Motor neuron (in vitro differentiated cells): ENCODE measurements around the gene ZFR2. TPM values are rescaled to one million over a fixed set of nuclear protein-coding genes. Genes with fewer than 3 reads are reported as not detected.
A peak's percentile ranks its signal among the peaks of the same experiment; 100 is the strongest.
"Not testable (repeated sequence)": the region's sequence is repeated elsewhere in the genome, so short reads cannot be mapped to it uniquely, and the experiment has no call there.

Source experiments
- ATAC-seq, 8 experiments: fragments of 200-7000 bp; cut with Tn5 transposase; replicated peaks in 6 of 8; 2 replicates each; pipeline ENCODE4 v1.8.0; 2021; ENCODE audit warnings: mild to moderate bottlenecking in 8 of 8, moderate library complexity in 8 of 8
- H3K27ac ChIP-seq, 2 donors: fragments of 250-450 bp; sonication (Bioruptor Pico); 2 replicates each; pipeline ENCODE4 v1.9.0; 2021; ENCODE audit warnings: antibody characterized with exemption in 2 of 2, mild to moderate bottlenecking in 2 of 2, moderate library complexity in 1 of 2
- H3K4me1 ChIP-seq, 2 donors: fragments of 250-450 bp; sonication (Bioruptor Pico); replicated peaks in 1 of 2; 2 replicates each; pipeline ENCODE4 v1.6.1; 2021; ENCODE audit warnings: antibody characterized with exemption in 2 of 2, mild to moderate bottlenecking in 2 of 2, moderate library complexity in 1 of 2
- H3K4me3 ChIP-seq, 5 donors: fragments of 250-450 bp; sonication (Bioruptor Pico); 2 replicates each; pipeline ENCODE4 v1.9.0; 2021; ENCODE audit warnings: antibody characterized with exemption in 5 of 5, mild to moderate bottlenecking in 5 of 5, moderate library complexity in 4 of 5
- WGBS, 10 experiments: fragments of 450-650 bp; shearing (Covaris generic); methylation state at CpG; one replicate each; pipeline ENCODE4 v1.0.0; 2022; 5-methylcytosine and 5-hydroxymethylcytosine counted together
- in situ Hi-C, 9 experiments: fragments of 400-800 bp; cut with MboI; loops; one replicate each; pipeline ENCODE4 v1.15.0; 2021; ENCODE audit warnings: low sequenced_read_pairs in 9 of 9, low pct_unique_long_range_greater_than_20kb in 2 of 9; ENCODE audit not compliant: unreplicated experiment in 9 of 9
- total RNA-seq, 8 experiments: library from RNA; unstranded; fragments of 300-600 nt; gene quantifications; 2 replicates each; pipeline versions ENCODE4 v1.2.3 to v1.2.4, GENCODE V29; 2022

ZFR2 gene
- total RNA-seq, 8 experiments from 2014 or later = 0.36 to 11.7 (median 7.2) TPM

- H3K4me1 ChIP-seq, H3K27ac ChIP-seq, ATAC-seq, H3K4me3 ChIP-seq, in situ Hi-C loops: not testable (repeated sequence)
- WGBS, 10 experiments = 35 to 100% (median 83%) methylated on average over 1 to 4 of the region's 5 CpGs; no CpG with 5 or more reads in 1 of the 10 experiments
These were observed 26.1 kb upstream of the ZFR2 start for GRCh38 chr19:3894959-3895358.

GRCh38 chr19:3893509-3894179, 24.8 kb upstream of the ZFR2 start:
- Histone ChIP-seq H3K4me1 (no peaks in the 10 kb centered on the region), H3K27ac (no peak overlapping the region), H3K4me3 (no peak overlapping the region)
- WGBS, 10 experiments = 0 to 100% (median 91%) methylated on average over 1 to 4 of the region's 12 CpGs; no CpG with 5 or more reads in 6 of the 10 experiments
- peak in 2 of 8 experiments; percentile 23 to 43 for ATAC-seq
- in situ Hi-C loops = no loop called here

- Histone ChIP-seq H3K4me3 (no peak overlapping the region), H3K4me1 (no peaks in the 10 kb centered on the region), H3K27ac (no peak overlapping the region)
- 68 to 100% (median 89%) methylated on average over 1 to 8 of the region's 17 CpGs; no CpG with 5 or more reads in 4 of the 10 experiments for WGBS, 10 experiments
- no peak for ATAC-seq
- in situ Hi-C loops = no loop called here
These were observed 21.8 kb upstream of the ZFR2 start for GRCh38 chr19:3890591-3890990.

GRCh38 chr19:3882041-3882384, 13.2 kb upstream of the ZFR2 start:
- no peak for ATAC-seq
- Histone ChIP-seq H3K4me1 (no peaks in the 10 kb centered on the region), H3K27ac (peak overlapping the region; percentile 83 to 97), H3K4me3 (peak overlapping the region; percentile 44 to 83 (median 66))
- 0 to 50% (median 22%) methylated on average over 1 to 5 of the region's 6 CpGs; no CpG with 5 or more reads in 2 of the 10 experiments for WGBS, 10 experiments
- in situ Hi-C loops = no loop called here

- in situ Hi-C loops = no loop called here
- WGBS, 10 experiments = 0 to 4% (median 0%) methylated on average over 1 to 13 of the region's 31 CpGs; no CpG with 5 or more reads in 3 of the 10 experiments
- Histone ChIP-seq H3K4me1 (no peaks in the 10 kb centered on the region), H3K27ac (peak overlapping the region; percentile 83 to 97), H3K4me3 (peak overlapping the region; percentile 44 to 83 (median 66))
- ATAC-seq = peak in 5 of 8 experiments; percentile 66 to 70 (median 68)
These were observed 12.6 kb upstream of the ZFR2 start for GRCh38 chr19:3881272-3882040.

GRCh38 chr19:3880471-3881271, 11.8 kb upstream of the ZFR2 start, which contains the start of gene ATCAY:
TSS of gene ATCAY (plus strand) at chr19:3880685. CDS start at chr19:3885768, 5,083 bp downstream.
- 0 to 1% (median 0%) methylated on average over 2 to 20 of the region's 49 CpGs; no CpG with 5 or more reads in 4 of the 10 experiments for WGBS, 10 experiments
- peak in 7 of 8 experiments; percentile 44 to 83 (median 79) for ATAC-seq
- Histone ChIP-seq H3K27ac (peak within 1 kb of the TSS; percentile 83 to 97), H3K4me3 (peak within 1 kb of the TSS; percentile 44 to 83 (median 66)), H3K4me1 (no peaks in the 10 kb centered on the region)
- in situ Hi-C loops = no loop called here

- ATAC-seq = no peak
- Histone ChIP-seq H3K4me1 (no peaks in the 10 kb centered on the region), H3K4me3 (peak overlapping the region in 3 of 5 donors; percentile 44 to 74 (median 66)), H3K27ac (peak overlapping the region in 1 of 2 donors; percentile 83)
- WGBS, 10 experiments = 19 to 86% (median 70%) methylated on average over 1 to 9 of the region's 12 CpGs; no CpG with 5 or more reads in 1 of the 10 experiments
- in situ Hi-C loops = no loop called here
These were observed 10.8 kb upstream of the ZFR2 start for GRCh38 chr19:3879656-3880055.

- H3K27ac ChIP-seq, in situ Hi-C loops, H3K4me3 ChIP-seq, ATAC-seq, H3K4me1 ChIP-seq: not testable (repeated sequence)
- WGBS, 10 experiments = 17 to 77% (median 59%) methylated on average over 1 to 8 of the region's 13 CpGs; no CpG with 5 or more reads in 3 of the 10 experiments
These were observed 5.9 kb upstream of the ZFR2 start for GRCh38 chr19:3874695-3875094.

- in situ Hi-C loops = no loop called here
- Histone ChIP-seq H3K4me1 (peaks cover 2% of the 10 kb centered on the region in 2 donors), H3K27ac (no peak overlapping the region), H3K4me3 (no peak overlapping the region)
- ATAC-seq = no peak
- WGBS, 10 experiments = 0 to 78% (median 64%) methylated on average over 1 to 4 of the region's 4 CpGs; no CpG with 5 or more reads in 3 of the 10 experiments
These were observed 4.3 kb upstream of the ZFR2 start for GRCh38 chr19:3873151-3873550.

- peak overlapping the region in 1 of 2 donors; percentile 3 for H3K27ac ChIP-seq
- H3K4me1 ChIP-seq = peaks cover 5 to 16% of the 10 kb centered on the region in 2 donors
- H3K4me3 ChIP-seq = peak overlapping the region; percentile 37 to 48 (median 40)
- in situ Hi-C loops = no loop called here
- 20% methylated on average over 2 of the region's 30 CpGs; no CpG with 5 or more reads in 9 of the 10 experiments for whole genome bisulfite sequencing, 10 experiments
- peak in 5 of 8 experiments; percentile 39 to 48 (median 44) for ATAC-seq
These were observed 668 bp downstream of the ZFR2 start for GRCh38 chr19:3867971-3868769.

- in situ Hi-C loops = no loop called here
- WGBS, 10 experiments = 0 to 60% (median 47%) methylated on average over 1 to 7 of the region's 14 CpGs; no CpG with 5 or more reads in 4 of the 10 experiments
- no peak overlapping the region for H3K27ac ChIP-seq
- H3K4me1 ChIP-seq = peaks cover 5 to 16% of the 10 kb centered on the region in 2 donors
- peak in 2 of 8 experiments; percentile 14 to 20 for ATAC-seq
- no peak overlapping the region for H3K4me3 ChIP-seq
These were observed 1.8 kb downstream of the ZFR2 start for GRCh38 chr19:3866910-3867638.
